ENCODE measurements around the gene ATP1A2.

The ATP1A2 gene

DNA sequence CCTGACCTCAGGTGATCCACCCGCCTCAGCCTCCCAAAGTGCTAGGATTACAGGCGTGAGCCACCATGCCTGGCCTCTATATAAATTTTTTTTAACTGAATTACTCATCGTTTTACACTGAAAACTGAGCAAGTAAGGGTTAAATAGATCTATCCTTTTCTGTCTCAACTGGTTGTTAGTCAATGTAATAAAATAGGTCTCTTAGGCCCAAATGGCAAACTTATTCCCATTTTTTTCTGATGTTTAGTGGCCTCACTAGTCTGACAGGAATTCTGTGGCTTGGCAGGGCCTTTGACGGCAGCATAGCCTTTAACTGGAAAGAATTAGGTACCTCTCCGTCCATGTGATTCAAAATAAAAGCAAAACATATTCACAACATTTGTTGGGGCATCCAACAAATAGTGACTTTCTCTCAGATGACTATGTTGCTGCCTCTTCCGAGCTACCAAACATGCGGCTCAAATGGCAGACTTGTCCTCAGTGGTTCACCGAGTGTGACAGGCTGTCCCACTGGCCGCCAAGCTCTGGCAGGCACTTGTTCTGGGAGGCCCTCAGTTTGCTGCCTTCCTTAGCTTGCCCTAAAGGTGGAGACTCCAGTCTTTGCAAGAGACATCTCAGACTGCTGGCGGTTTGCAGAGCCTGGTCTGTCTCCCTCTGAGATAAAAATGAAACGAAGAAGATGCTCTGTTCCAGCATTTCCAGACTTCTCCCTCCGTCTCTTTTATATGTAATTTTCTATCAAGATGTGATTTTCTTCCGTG lies 53.2 kb downstream of the ATP1A2 start:
- Histone ChIP-seq H3K9me3 (ENCODE audit: control insufficient read depth in 2 of 2, low read length in 2 of 2) (no peaks in the 10 kb centered on the region), H3K36me3 (ENCODE audit: control insufficient read depth in 2 of 2, insufficient read depth in 2 of 2, low read length in 2 of 2) (no peaks in the 10 kb centered on the region), H3K27ac (ENCODE audit: low read depth in 2 of 2, low read length in 2 of 2) (no peak overlapping the region), H3K4me3 (ENCODE audit: low read length in 2 of 2) (no peak overlapping the region), H3K9ac (ENCODE audit: low read depth in 1 of 2, low read length in 2 of 2) (no peak overlapping the region), H3K27me3 (ENCODE audit: control insufficient read depth in 2 of 2, insufficient read depth in 2 of 2, low read length in 2 of 2) (peaks cover 0 to 2% of the 10 kb centered on the region in 2 donors), H3K4me1 (ENCODE audit: control insufficient read depth in 2 of 2, insufficient read depth in 2 of 2, low read length in 2 of 2) (no peaks in the 10 kb centered on the region)

DNA sequence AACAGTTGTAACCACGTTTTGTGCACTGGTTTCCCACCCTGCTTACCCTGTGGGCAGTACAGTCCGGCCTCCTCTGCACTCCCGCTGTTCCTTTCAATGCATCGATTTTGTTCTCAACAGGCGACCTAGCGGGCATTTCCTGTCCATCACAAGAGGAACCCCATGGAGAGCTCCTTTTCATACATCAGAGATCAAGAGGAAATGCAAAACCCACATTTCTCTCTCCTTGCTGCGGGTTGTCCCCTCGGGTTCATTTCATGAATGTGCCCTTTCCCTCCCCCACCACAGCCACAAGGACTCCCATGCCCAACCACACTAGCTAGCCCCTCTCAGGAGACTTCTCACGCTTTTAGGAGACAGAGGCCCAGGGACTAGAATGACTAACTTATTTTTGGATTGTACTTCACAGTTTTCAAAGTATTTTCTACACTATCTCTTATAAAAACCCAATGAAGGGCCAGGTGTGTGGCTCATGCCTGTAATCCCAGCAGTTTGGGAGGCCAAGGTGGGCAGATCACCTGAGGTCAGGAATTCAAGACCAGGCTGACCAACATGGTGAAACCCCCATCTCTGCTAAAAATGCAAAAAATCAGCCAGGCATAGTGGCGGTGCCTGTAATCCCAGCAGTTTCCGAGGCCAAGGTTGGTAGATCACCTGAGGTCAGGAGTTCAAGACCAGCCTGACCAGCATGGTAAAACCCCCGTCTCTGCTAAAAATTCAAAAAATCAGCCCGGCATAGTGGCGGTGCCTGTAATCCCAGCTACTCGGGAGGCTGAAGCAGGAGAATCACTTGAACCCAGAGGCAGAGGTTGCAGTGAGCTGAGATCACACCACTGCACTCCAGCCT lies 54.2 kb downstream of the ATP1A2 start:
- no peak overlapping the region for H3K4me3 ChIP-seq (ENCODE audit: low read length in 2 of 2)
- peaks cover 0 to 2% of the 10 kb centered on the region in 2 donors for H3K27me3 ChIP-seq (ENCODE audit: control insufficient read depth in 2 of 2, insufficient read depth in 2 of 2, low read length in 2 of 2)
- H3K4me1 ChIP-seq (ENCODE audit: control insufficient read depth in 2 of 2, insufficient read depth in 2 of 2, low read length in 2 of 2): no peaks in the 10 kb centered on the region
- no peaks in the 10 kb centered on the region for H3K9me3 ChIP-seq (ENCODE audit: control insufficient read depth in 2 of 2, low read length in 2 of 2)
- no peak overlapping the region for H3K27ac ChIP-seq (ENCODE audit: low read depth in 2 of 2, low read length in 2 of 2)
- H3K9ac ChIP-seq (ENCODE audit: low read depth in 1 of 2, low read length in 2 of 2): no peak overlapping the region
- H3K36me3 ChIP-seq (ENCODE audit: control insufficient read depth in 2 of 2, insufficient read depth in 2 of 2, low read length in 2 of 2): no peaks in the 10 kb centered on the region

DNA sequence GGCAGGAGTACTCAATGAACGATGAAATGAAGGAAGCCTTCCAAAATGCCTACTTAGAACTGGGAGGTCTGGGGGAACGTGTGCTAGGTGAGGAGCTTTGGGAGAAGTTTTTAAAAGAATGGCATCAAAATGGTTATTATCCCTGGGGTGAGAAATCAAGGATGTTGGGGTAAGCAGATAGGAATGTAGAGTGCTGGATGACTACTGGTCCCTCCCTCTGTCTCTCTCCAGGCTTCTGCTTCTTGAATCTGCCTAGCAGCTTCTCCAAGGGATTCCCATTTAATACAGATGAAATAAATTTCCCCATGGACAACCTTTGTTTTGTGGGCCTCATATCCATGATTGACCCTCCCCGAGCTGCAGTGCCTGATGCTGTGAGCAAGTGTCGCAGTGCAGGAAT lies 55.8 kb downstream of the ATP1A2 start:
- Histone ChIP-seq H3K27me3 (ENCODE audit: control insufficient read depth in 2 of 2, insufficient read depth in 2 of 2, low read length in 2 of 2) (peaks cover 0 to 2% of the 10 kb centered on the region in 2 donors), H3K36me3 (ENCODE audit: control insufficient read depth in 2 of 2, insufficient read depth in 2 of 2, low read length in 2 of 2) (no peaks in the 10 kb centered on the region), H3K4me1 (ENCODE audit: control insufficient read depth in 2 of 2, insufficient read depth in 2 of 2, low read length in 2 of 2) (no peaks in the 10 kb centered on the region), H3K27ac (ENCODE audit: low read depth in 2 of 2, low read length in 2 of 2) (no peak overlapping the region), H3K4me3 (ENCODE audit: low read length in 2 of 2) (no peak overlapping the region), H3K9ac (ENCODE audit: low read depth in 1 of 2, low read length in 2 of 2) (no peak overlapping the region), H3K9me3 (ENCODE audit: control insufficient read depth in 2 of 2, low read length in 2 of 2) (no peaks in the 10 kb centered on the region)

DNA sequence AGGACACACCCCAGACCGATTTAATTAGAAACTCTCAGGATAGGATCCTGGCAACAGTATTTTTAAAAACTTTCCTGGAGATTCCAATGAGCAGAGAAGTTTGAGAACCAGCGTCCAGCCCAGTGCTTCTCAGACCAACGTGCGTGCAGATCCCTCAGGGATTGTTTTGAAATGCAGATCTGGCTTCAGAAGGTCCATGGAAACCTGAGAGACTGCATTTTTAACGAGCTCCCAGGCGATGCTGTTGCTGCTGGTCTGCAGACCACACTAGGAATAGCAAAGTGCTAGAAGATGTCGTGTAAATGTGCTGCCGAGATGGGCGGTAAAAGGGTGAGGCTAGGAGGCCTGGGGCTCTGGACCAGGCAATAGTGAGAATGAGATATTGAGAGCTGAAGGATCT lies 56.4 kb downstream of the ATP1A2 start:
- no peak overlapping the region for H3K27ac ChIP-seq (ENCODE audit: low read depth in 2 of 2, low read length in 2 of 2)
- no peak overlapping the region for H3K9ac ChIP-seq (ENCODE audit: low read depth in 1 of 2, low read length in 2 of 2)
- peaks cover 0 to 2% of the 10 kb centered on the region in 2 donors for H3K27me3 ChIP-seq (ENCODE audit: control insufficient read depth in 2 of 2, insufficient read depth in 2 of 2, low read length in 2 of 2)
- H3K9me3 ChIP-seq (ENCODE audit: control insufficient read depth in 2 of 2, low read length in 2 of 2): no peaks in the 10 kb centered on the region
- H3K4me1 ChIP-seq (ENCODE audit: control insufficient read depth in 2 of 2, insufficient read depth in 2 of 2, low read length in 2 of 2): no peaks in the 10 kb centered on the region
- H3K36me3 ChIP-seq (ENCODE audit: control insufficient read depth in 2 of 2, insufficient read depth in 2 of 2, low read length in 2 of 2): no peaks in the 10 kb centered on the region
- H3K4me3 ChIP-seq (ENCODE audit: low read length in 2 of 2): no peak overlapping the region

DNA sequence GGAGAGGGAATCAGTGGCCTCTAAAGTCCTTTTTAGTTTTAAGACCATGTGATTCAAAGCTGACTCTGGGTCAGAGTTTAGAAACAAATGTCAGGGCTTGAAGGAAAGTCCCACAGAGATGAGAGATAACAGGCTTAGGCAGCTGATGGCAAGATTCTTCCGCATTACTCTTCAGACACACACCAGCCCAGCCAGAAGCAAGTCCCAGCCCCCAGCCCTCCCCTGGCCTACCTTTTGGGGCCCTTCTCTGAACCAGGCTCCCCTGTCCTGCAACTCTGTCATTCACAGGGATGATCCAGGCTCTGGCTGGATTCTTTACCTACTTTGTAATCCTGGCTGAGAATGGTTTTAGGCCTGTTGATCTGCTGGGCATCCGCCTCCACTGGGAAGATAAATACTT lies 61.7 kb downstream of the ATP1A2 start:
- no peak overlapping the region for H3K9ac ChIP-seq (ENCODE audit: low read depth in 1 of 2, low read length in 2 of 2)
- no peaks in the 10 kb centered on the region for H3K4me1 ChIP-seq (ENCODE audit: control insufficient read depth in 2 of 2, insufficient read depth in 2 of 2, low read length in 2 of 2)
- H3K9me3 ChIP-seq (ENCODE audit: control insufficient read depth in 2 of 2, low read length in 2 of 2): no peaks in the 10 kb centered on the region
- no peak overlapping the region for H3K4me3 ChIP-seq (ENCODE audit: low read length in 2 of 2)
- H3K27ac ChIP-seq (ENCODE audit: low read depth in 2 of 2, low read length in 2 of 2): no peak overlapping the region
- H3K27me3 ChIP-seq (ENCODE audit: control insufficient read depth in 2 of 2, insufficient read depth in 2 of 2, low read length in 2 of 2): peaks cover 0 to 2% of the 10 kb centered on the region in 2 donors
- H3K36me3 ChIP-seq (ENCODE audit: control insufficient read depth in 2 of 2, insufficient read depth in 2 of 2, low read length in 2 of 2): no peaks in the 10 kb centered on the region

DNA sequence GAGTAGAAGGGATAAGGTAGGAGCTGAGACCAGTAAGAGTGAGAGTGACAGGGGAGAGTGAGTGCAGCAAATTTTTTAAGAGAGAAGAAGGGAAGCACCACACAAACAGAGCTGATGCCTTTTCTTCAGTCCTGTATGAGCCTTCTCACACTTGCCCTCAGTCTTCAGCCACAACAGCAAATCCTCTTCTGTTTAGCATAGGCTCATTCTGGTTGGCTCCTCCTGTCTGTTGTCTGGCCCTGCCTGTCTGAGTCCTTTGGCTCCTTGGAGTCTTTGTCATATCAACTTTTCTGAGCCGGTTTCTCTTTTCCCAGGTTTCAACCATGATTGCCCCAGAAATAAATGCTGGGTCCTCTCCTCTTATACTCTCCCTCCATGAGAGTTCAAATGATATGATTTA lies 62.1 kb downstream of the ATP1A2 start:
- no peaks in the 10 kb centered on the region for H3K4me1 ChIP-seq (ENCODE audit: control insufficient read depth in 2 of 2, insufficient read depth in 2 of 2, low read length in 2 of 2)
- no peak overlapping the region for H3K4me3 ChIP-seq (ENCODE audit: low read length in 2 of 2)
- H3K9ac ChIP-seq (ENCODE audit: low read depth in 1 of 2, low read length in 2 of 2): no peak overlapping the region
- peaks cover 0 to 2% of the 10 kb centered on the region in 2 donors for H3K27me3 ChIP-seq (ENCODE audit: control insufficient read depth in 2 of 2, insufficient read depth in 2 of 2, low read length in 2 of 2)
- H3K36me3 ChIP-seq (ENCODE audit: control insufficient read depth in 2 of 2, insufficient read depth in 2 of 2, low read length in 2 of 2): no peaks in the 10 kb centered on the region
- no peak overlapping the region for H3K27ac ChIP-seq (ENCODE audit: low read depth in 2 of 2, low read length in 2 of 2)
- no peaks in the 10 kb centered on the region for H3K9me3 ChIP-seq (ENCODE audit: control insufficient read depth in 2 of 2, low read length in 2 of 2)

DNA sequence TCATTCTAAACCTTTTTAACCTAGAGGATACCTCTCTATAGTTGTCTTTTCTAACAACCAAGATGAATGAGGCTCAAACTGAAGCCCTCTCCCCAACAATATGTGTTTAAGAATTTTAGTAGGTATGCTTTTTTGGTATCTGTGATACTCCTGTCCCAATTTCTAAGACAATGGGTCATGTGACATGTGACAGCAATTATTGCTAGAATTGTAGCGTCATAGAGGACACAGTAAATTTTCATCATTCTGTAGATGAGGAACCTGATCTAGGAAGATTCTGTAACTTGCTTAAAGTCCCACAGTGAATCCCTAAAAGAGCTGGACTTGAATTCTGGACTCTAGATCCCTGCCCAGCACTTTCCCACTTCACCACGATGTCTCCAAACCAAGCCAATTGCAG lies 63.2 kb downstream of the ATP1A2 start:
- no peak overlapping the region for H3K9ac ChIP-seq (ENCODE audit: low read depth in 1 of 2, low read length in 2 of 2)
- no peaks in the 10 kb centered on the region for H3K9me3 ChIP-seq (ENCODE audit: control insufficient read depth in 2 of 2, low read length in 2 of 2)
- H3K4me1 ChIP-seq (ENCODE audit: control insufficient read depth in 2 of 2, insufficient read depth in 2 of 2, low read length in 2 of 2): no peaks in the 10 kb centered on the region
- H3K27ac ChIP-seq (ENCODE audit: low read depth in 2 of 2, low read length in 2 of 2): no peak overlapping the region
- H3K4me3 ChIP-seq (ENCODE audit: low read length in 2 of 2): no peak overlapping the region
- H3K36me3 ChIP-seq (ENCODE audit: control insufficient read depth in 2 of 2, insufficient read depth in 2 of 2, low read length in 2 of 2): no peaks in the 10 kb centered on the region
- peaks cover 0 to 2% of the 10 kb centered on the region in 2 donors for H3K27me3 ChIP-seq (ENCODE audit: control insufficient read depth in 2 of 2, insufficient read depth in 2 of 2, low read length in 2 of 2)

DNA sequence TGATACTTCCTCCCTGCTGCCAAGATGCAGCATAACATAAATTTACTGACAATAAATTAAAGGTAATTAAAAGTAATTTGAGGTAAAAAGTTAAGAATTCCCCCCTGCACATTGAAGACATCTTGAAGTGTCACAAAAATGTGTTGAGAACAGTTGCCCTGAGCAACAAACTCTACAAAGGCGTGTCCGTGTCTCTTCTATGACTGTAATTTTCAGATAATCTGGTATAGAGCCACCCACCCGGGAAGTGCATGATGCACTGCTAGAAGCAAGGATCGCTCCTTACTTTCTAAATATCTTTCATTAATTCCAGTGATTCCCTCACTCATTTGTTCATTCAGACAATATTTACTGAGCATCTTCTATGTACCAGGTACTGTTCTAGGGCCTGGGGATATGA lies 63.8 kb downstream of the ATP1A2 start:
- no peaks in the 10 kb centered on the region for H3K4me1 ChIP-seq (ENCODE audit: control insufficient read depth in 2 of 2, insufficient read depth in 2 of 2, low read length in 2 of 2)
- no peaks in the 10 kb centered on the region for H3K9me3 ChIP-seq (ENCODE audit: control insufficient read depth in 2 of 2, low read length in 2 of 2)
- H3K36me3 ChIP-seq (ENCODE audit: control insufficient read depth in 2 of 2, insufficient read depth in 2 of 2, low read length in 2 of 2): no peaks in the 10 kb centered on the region
- H3K27me3 ChIP-seq (ENCODE audit: control insufficient read depth in 2 of 2, insufficient read depth in 2 of 2, low read length in 2 of 2): peaks cover 0 to 2% of the 10 kb centered on the region in 2 donors
- H3K9ac ChIP-seq (ENCODE audit: low read depth in 1 of 2, low read length in 2 of 2): no peak overlapping the region
- H3K4me3 ChIP-seq (ENCODE audit: low read length in 2 of 2): no peak overlapping the region
- H3K27ac ChIP-seq (ENCODE audit: low read depth in 2 of 2, low read length in 2 of 2): no peak overlapping the region

DNA sequence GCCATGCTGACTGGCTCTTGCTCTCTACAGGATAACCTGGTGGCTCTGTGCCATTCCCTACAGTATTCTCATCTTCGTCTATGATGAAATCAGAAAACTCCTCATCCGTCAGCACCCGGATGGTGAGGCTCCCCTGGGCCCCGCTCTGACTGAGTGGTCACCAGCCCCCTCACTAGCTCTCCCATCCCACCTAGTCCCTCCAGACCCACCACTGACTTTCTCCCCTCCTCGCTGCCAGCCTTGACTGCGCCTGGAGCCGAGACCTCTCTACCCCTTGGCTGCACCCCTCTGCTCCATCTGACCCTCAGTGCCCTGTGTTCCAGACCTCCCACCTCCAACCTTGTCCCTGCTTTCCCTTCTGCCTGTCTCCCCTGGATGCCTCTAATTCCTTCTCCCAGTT lies 70.7 kb downstream of the ATP1A2 start:
- H3K9me3 ChIP-seq (ENCODE audit: control insufficient read depth in 2 of 2, low read length in 2 of 2): no peaks in the 10 kb centered on the region
- H3K27me3 ChIP-seq (ENCODE audit: control insufficient read depth in 2 of 2, insufficient read depth in 2 of 2, low read length in 2 of 2): no peaks in the 10 kb centered on the region
- no peak overlapping the region for H3K4me3 ChIP-seq (ENCODE audit: low read length in 2 of 2)
- no peaks in the 10 kb centered on the region for H3K4me1 ChIP-seq (ENCODE audit: control insufficient read depth in 2 of 2, insufficient read depth in 2 of 2, low read length in 2 of 2)
- H3K27ac ChIP-seq (ENCODE audit: low read depth in 2 of 2, low read length in 2 of 2): no peak overlapping the region
- no peak overlapping the region for H3K9ac ChIP-seq (ENCODE audit: low read depth in 1 of 2, low read length in 2 of 2)
- H3K36me3 ChIP-seq (ENCODE audit: control insufficient read depth in 2 of 2, insufficient read depth in 2 of 2, low read length in 2 of 2): no peaks in the 10 kb centered on the region

DNA sequence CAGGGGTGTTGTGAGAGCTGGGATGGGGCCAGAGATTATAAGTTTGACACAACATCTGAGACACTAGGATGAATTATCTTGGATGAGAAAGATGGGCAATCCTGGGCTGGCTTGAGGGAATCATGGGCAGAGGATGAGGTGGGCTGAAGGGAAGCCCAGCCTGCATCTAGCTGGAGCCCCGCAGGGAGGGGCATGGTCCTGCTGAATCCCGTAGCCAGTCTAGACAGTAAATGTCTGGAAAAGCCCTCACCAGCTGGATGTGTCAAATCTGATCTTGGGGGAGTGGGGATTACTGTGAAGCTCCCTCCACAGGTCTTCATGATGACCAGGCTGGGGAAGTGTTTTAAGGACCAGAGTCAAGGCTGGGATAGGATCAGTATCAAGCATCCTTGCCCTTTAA lies 71.2 kb downstream of the ATP1A2 start:
- Histone ChIP-seq H3K4me3 (ENCODE audit: low read length in 2 of 2) (no peak overlapping the region), H3K36me3 (ENCODE audit: control insufficient read depth in 2 of 2, insufficient read depth in 2 of 2, low read length in 2 of 2) (no peaks in the 10 kb centered on the region), H3K4me1 (ENCODE audit: control insufficient read depth in 2 of 2, insufficient read depth in 2 of 2, low read length in 2 of 2) (no peaks in the 10 kb centered on the region), H3K9ac (ENCODE audit: low read depth in 1 of 2, low read length in 2 of 2) (no peak overlapping the region), H3K27me3 (ENCODE audit: control insufficient read depth in 2 of 2, insufficient read depth in 2 of 2, low read length in 2 of 2) (no peaks in the 10 kb centered on the region), H3K27ac (ENCODE audit: low read depth in 2 of 2, low read length in 2 of 2) (no peak overlapping the region), H3K9me3 (ENCODE audit: control insufficient read depth in 2 of 2, low read length in 2 of 2) (no peaks in the 10 kb centered on the region)
